ENCODE data around the gene DYNC1LI1. TPM values are rescaled to one million over a fixed set of nuclear protein-coding genes. Genes with fewer than 3 reads are reported as not detected.

Gene DYNC1LI1
- total and polyA plus RNA-seq, 9 of the 15 experiments (the other 6 are each of a cell fraction or from before 2014, with no cell fraction given): 21.0 to 85.4 (median 61.3) TPM

DNA sequence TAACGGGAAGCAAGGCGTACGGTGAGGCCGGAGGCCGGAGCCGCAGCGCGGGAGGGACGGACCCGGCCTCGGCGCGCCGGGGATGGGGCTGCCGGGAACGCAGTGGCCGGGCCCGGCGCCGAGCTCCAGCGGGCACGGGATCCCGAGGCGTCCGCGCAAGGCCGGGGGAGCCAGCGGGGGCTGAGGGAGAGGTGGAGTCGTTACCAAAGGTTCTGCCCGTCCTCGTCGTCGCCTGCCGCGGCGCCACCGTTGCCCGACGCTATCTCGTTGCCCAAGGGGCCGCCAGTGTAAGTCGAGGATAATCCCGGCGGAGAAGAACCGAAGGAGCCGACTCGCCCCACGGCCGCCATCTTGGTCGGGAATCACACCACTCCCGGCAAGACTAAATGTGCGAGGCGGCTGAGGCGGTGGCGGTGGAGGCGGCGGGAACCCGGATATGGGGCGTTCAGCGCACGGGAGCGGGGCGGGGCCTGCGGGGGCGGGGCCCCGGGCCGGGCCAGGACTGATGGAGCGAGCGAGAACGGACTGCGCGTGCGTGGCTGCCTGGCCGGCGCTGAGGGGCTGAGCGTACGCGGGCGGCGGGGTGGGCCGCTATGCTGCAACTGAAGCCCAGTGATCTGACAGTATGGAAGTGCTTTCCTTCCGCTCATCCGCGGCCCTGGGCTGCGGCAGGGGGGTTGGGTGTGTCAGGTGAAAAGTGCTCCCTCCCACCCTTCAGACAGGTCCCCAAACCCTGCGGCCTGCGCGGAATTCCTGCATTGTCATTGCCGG is at the start of gene DYNC1LI1 (continued):
- TF ChIP-seq, protein P1, sequence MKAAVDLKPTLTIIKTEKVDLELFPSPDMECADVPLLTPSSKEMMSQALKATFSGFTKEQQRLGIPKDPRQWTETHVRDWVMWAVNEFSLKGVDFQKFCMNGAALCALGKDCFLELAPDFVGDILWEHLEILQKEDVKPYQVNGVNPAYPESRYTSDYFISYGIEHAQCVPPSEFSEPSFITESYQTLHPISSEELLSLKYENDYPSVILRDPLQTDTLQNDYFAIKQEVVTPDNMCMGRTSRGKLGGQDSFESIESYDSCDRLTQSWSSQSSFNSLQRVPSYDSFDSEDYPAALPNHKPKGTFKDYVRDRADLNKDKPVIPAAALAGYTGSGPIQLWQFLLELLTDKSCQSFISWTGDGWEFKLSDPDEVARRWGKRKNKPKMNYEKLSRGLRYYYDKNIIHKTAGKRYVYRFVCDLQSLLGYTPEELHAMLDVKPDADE (conservative IDR thresholded peaks at IDR 0.05; ENCODE audit: control insufficient read depth, low read depth, low read length): peak; percentile 84; the same call in 1 of the 2 replicates
- no peak for TF ChIP-seq FOXO4 (CRISPR knock-in tag; IDR thresholded peaks at IDR 0.05)
- TF ChIP-seq, protein P2, sequence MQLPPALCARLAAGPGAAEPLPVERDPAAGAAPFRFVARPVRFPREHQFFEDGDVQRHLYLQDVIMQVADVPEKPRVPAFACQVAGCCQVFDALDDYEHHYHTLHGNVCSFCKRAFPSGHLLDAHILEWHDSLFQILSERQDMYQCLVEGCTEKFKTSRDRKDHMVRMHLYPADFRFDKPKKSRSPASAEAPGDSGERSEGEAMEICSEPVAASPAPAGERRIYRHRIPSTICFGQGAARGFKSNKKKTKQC (CRISPR knock-in tag; IDR thresholded peaks at IDR 0.05): peak; percentile 69; the same call in 1 of the 2 replicates
- TF ChIP-seq DPF2 (IDR thresholded peaks at IDR 0.05): peak; percentile 77
- TF ChIP-seq, protein P3, sequence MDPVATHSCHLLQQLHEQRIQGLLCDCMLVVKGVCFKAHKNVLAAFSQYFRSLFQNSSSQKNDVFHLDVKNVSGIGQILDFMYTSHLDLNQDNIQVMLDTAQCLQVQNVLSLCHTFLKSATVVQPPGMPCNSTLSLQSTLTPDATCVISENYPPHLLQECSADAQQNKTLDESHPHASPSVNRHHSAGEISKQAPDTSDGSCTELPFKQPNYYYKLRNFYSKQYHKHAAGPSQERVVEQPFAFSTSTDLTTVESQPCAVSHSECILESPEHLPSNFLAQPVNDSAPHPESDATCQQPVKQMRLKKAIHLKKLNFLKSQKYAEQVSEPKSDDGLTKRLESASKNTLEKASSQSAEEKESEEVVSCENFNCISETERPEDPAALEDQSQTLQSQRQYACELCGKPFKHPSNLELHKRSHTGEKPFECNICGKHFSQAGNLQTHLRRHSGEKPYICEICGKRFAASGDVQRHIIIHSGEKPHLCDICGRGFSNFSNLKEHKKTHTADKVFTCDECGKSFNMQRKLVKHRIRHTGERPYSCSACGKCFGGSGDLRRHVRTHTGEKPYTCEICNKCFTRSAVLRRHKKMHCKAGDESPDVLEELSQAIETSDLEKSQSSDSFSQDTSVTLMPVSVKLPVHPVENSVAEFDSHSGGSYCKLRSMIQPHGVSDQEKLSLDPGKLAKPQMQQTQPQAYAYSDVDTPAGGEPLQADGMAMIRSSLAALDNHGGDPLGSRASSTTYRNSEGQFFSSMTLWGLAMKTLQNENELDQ (CRISPR knock-in tag; IDR thresholded peaks at IDR 0.05; ENCODE audit: borderline replicate concordance): no peak
- no peak; the same call in 1 of the 2 replicates for TF ChIP-seq CEBPG (CRISPR knock-in tag; IDR thresholded peaks at IDR 0.05)
- TF ChIP-seq CEBPG (tag; conservative IDR thresholded peaks at IDR 0.05 in 1 of 2, IDR thresholded peaks at IDR 0.05 in 1 of 2): no peak
- TF ChIP-seq, protein P4, sequence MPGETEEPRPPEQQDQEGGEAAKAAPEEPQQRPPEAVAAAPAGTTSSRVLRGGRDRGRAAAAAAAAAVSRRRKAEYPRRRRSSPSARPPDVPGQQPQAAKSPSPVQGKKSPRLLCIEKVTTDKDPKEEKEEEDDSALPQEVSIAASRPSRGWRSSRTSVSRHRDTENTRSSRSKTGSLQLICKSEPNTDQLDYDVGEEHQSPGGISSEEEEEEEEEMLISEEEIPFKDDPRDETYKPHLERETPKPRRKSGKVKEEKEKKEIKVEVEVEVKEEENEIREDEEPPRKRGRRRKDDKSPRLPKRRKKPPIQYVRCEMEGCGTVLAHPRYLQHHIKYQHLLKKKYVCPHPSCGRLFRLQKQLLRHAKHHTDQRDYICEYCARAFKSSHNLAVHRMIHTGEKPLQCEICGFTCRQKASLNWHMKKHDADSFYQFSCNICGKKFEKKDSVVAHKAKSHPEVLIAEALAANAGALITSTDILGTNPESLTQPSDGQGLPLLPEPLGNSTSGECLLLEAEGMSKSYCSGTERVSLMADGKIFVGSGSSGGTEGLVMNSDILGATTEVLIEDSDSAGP (CRISPR knock-in tag; IDR thresholded peaks at IDR 0.05): 0 out of 2 replicates have a peak, but pooled peaks have one; percentile 60
- no peak for TF ChIP-seq USF2 (CRISPR knock-in tag; IDR thresholded peaks at IDR 0.05)
- no peak for TF ChIP-seq NCOA6 (IDR thresholded peaks at IDR 0.05)
- TF ChIP-seq BCOR (IDR thresholded peaks at IDR 0.05): no peak
- TF ChIP-seq FOXA3 (CRISPR knock-in tag; conservative IDR thresholded peaks at IDR 0.05 in 1 of 2, IDR thresholded peaks at IDR 0.05 in 1 of 2): peak in 1 of 2 experiments; percentile 55; a peak in 1 of 4 replicates
- TF ChIP-seq U2AF2 (optimal IDR thresholded peaks at IDR 0.05; ENCODE audit: low read depth, low read length): no peak
- peak; percentile 64; the same call in 1 of the 2 replicates for TF ChIP-seq NR3C1 (CRISPR knock-in tag; IDR thresholded peaks at IDR 0.05)
- peak; percentile 92 for TF ChIP-seq PHF8 (IDR thresholded peaks at IDR 0.05; ENCODE audit: borderline replicate concordance, low read length)
- TF ChIP-seq, protein P5, sequence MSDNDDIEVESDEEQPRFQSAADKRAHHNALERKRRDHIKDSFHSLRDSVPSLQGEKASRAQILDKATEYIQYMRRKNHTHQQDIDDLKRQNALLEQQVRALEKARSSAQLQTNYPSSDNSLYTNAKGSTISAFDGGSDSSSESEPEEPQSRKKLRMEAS (CRISPR knock-in tag; IDR thresholded peaks at IDR 0.05): no peak; the same call in 1 of the 2 replicates
- peak; percentile 97; the same call in 1 of the 2 replicates for TF ChIP-seq NFE2 (IDR thresholded peaks at IDR 0.05; ENCODE audit: low read depth)
- peak; percentile 99 for TF ChIP-seq CHD1 (IDR thresholded peaks at IDR 0.05; ENCODE audit: low read length)

Data from K562 (cell line).